NCI-H748 treated with DMSO at 0.1 percent for 48 hours (cell line): ENCODE results near the gene GMEB1.
"Not testable (repeated sequence)": the region's sequence is repeated elsewhere in the genome, so short reads cannot be mapped to it uniquely, and the experiment has no call there.

Experiments used
- DNase-seq: peaks from one replicate; lab custom pipeline; 2025; lab: John Stamatoyannopoulos, UW

The GMEB1 gene

GRCh38 chr1:28750771-28751294 is 82.2 kb downstream of the GMEB1 start:
- DNase-seq, result not testable (repeated sequence)

- DNase-seq, result no peak
Observed at GRCh38 chr1:28751315-28752060, 82.9 kb downstream of the GMEB1 start.

GRCh38 chr1:28755701-28756100 is 87.1 kb downstream of the GMEB1 start:
- no peak for DNase-seq

GRCh38 chr1:28756846-28757245 is 88.3 kb downstream of the GMEB1 start:
- DNase-seq, result no peak

- no peak for DNase-seq
Observed at GRCh38 chr1:28758420-28758819, 89.8 kb downstream of the GMEB1 start.

GRCh38 chr1:28759257-28759656 is 90.7 kb downstream of the GMEB1 start:
- DNase-seq, result no peak

GRCh38 chr1:28761189-28761588 is 92.6 kb downstream of the GMEB1 start:
- no peak for DNase-seq

GRCh38 chr1:28766532-28767183 is 98.1 kb downstream of the GMEB1 start:
- DNase-seq, result no peak
